ENCODE results near the gene EIF2S3.

The EIF2S3 gene

GRCh38 chrX:24014388-24015018 lies 40.3 kb upstream of the EIF2S3 start:
- no peaks in the 10 kb centered on the region for H3K4me1 ChIP-seq (ENCODE audit: control insufficient read depth in 1 of 2, insufficient read depth in 2 of 2, low read length in 2 of 2)
- no CpG with 5 or more reads among the region's 5 CpGs for WGBS (ENCODE audit: extremely low coverage, insufficient coverage, insufficient read length)
- H2AFZ ChIP-seq (ENCODE audit: insufficient read depth, low read length, poor library complexity): no peak overlapping the region
- no peaks in the 10 kb centered on the region for H3K27me3 ChIP-seq (ENCODE audit: insufficient read depth, low read length)
- no peak overlapping the region for H3K9ac ChIP-seq (ENCODE audit: low read length)
- H3K9me3 ChIP-seq (ENCODE audit: insufficient read depth, low read depth, low read length): no peaks in the 10 kb centered on the region
- H4K91ac ChIP-seq (ENCODE audit: low read depth, low read length): no peak overlapping the region
- no peaks in the 10 kb centered on the region for H3K36me3 ChIP-seq (ENCODE audit: control insufficient read depth in 1 of 2, insufficient read depth in 2 of 2, low read length in 2 of 2)
- no peak overlapping the region for H3K4me2 ChIP-seq (ENCODE audit: low read length)
- H2BK12ac ChIP-seq (ENCODE audit: low read length): no peak overlapping the region
- H3K18ac ChIP-seq (ENCODE audit: low read length): no peak overlapping the region
- H4K12ac ChIP-seq (ENCODE audit: low read depth, low read length): no peak overlapping the region
- H2BK5ac ChIP-seq (ENCODE audit: low read depth, low read length, poor library complexity): no peak overlapping the region
- H3K4ac ChIP-seq (ENCODE audit: low read depth, low read length): no peak overlapping the region
- no peaks in the 10 kb centered on the region for H3K79me2 ChIP-seq (ENCODE audit: control insufficient read depth, insufficient read depth, low read length, poor library complexity)
- H4K8ac ChIP-seq (ENCODE audit: low read depth, low read length): no peak overlapping the region
- no peak overlapping the region for H3K27ac ChIP-seq (ENCODE audit: low read depth, low read length)
- H2BK120ac ChIP-seq (ENCODE audit: insufficient read depth, low read length, poor library complexity): no peak overlapping the region
- no peak overlapping the region for H3K23ac ChIP-seq (ENCODE audit: low read length)
- H2AK5ac ChIP-seq (ENCODE audit: low read length): no peak overlapping the region
- H3K4me3 ChIP-seq (ENCODE audit: low read depth, low read length): no peak overlapping the region
- H3K79me1 ChIP-seq (ENCODE audit: low read length): no peaks in the 10 kb centered on the region
- no peak overlapping the region for H3K14ac ChIP-seq (ENCODE audit: low read length)
- DNase-seq: no peak

DNA sequence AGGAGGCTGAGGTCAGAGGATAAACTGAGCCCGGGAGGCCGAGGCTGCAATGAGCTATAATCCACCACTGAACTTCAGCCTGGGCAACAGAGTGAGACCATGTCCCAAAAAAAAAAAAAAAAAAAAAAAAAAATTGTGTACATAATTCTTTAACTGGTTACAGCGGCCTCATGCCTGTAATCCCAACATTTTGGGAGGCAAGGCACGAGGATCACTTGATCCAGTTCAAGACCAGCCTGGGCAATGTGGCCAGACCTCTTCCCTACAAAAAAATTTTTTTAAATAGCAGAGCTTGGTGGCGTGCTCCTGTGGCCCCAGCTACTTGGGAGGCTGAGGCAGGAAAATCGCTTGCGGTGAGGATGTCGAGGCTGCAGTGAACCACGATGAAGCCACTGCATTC lies 37.1 kb upstream of the EIF2S3 start:
- Histone ChIP-seq H4K8ac (ENCODE audit: low read depth, low read length) (no peak overlapping the region), H3K9me3 (ENCODE audit: insufficient read depth, low read depth, low read length) (no peaks in the 10 kb centered on the region), H3K4me2 (ENCODE audit: low read length) (no peak overlapping the region), H3K4me3 (ENCODE audit: low read depth, low read length) (no peak overlapping the region), H4K91ac (ENCODE audit: low read depth, low read length) (no peak overlapping the region), H3K79me2 (ENCODE audit: control insufficient read depth, insufficient read depth, low read length, poor library complexity) (no peaks in the 10 kb centered on the region), H3K79me1 (ENCODE audit: low read length) (no peaks in the 10 kb centered on the region), H2BK120ac (ENCODE audit: insufficient read depth, low read length, poor library complexity) (no peak overlapping the region), H3K27ac (ENCODE audit: low read depth, low read length) (no peak overlapping the region), H3K9ac (ENCODE audit: low read length) (no peak overlapping the region), H3K18ac (ENCODE audit: low read length) (no peak overlapping the region), H2BK5ac (ENCODE audit: low read depth, low read length, poor library complexity) (no peak overlapping the region), H3K14ac (ENCODE audit: low read length) (no peak overlapping the region), H2BK12ac (ENCODE audit: low read length) (no peak overlapping the region), H2AK5ac (ENCODE audit: low read length) (no peak overlapping the region), H3K27me3 (ENCODE audit: insufficient read depth, low read length) (no peaks in the 10 kb centered on the region), H4K12ac (ENCODE audit: low read depth, low read length) (no peak overlapping the region), H3K4me1 (ENCODE audit: control insufficient read depth in 1 of 2, insufficient read depth in 2 of 2, low read length in 2 of 2) (no peaks in the 10 kb centered on the region), H3K36me3 (ENCODE audit: control insufficient read depth in 1 of 2, insufficient read depth in 2 of 2, low read length in 2 of 2) (no peaks in the 10 kb centered on the region), H3K23ac (ENCODE audit: low read length) (no peak overlapping the region), H2AFZ (ENCODE audit: insufficient read depth, low read length, poor library complexity) (no peak overlapping the region), H3K4ac (ENCODE audit: low read depth, low read length) (no peak overlapping the region)
- no CpG with 5 or more reads among the region's 9 CpGs for WGBS (ENCODE audit: extremely low coverage, insufficient coverage, insufficient read length)
- DNase-seq: no peak

DNA sequence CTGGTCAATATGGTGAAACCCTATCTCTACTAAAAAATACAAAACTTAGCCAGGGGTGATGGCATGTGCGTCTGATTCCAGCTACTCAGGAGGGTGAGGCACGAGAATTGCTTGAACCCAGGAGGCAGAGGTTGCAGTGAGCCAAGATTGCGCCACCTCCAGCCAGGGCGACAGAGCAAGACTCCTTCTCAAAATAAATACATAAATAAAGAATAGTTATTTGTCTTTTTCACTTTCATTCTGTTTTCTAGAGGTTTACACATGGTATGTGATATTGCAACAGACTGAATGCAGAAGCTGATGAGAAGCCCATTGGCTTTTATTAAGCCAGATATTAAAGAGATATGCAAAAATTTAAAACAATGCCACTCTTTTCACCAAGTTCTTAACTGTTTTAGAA lies 35.9 kb upstream of the EIF2S3 start:
- H4K8ac ChIP-seq (ENCODE audit: low read depth, low read length): no peak overlapping the region
- no peak for DNase-seq
- no CpG with 5 or more reads among the region's 4 CpGs for WGBS (ENCODE audit: extremely low coverage, insufficient coverage, insufficient read length)

DNA sequence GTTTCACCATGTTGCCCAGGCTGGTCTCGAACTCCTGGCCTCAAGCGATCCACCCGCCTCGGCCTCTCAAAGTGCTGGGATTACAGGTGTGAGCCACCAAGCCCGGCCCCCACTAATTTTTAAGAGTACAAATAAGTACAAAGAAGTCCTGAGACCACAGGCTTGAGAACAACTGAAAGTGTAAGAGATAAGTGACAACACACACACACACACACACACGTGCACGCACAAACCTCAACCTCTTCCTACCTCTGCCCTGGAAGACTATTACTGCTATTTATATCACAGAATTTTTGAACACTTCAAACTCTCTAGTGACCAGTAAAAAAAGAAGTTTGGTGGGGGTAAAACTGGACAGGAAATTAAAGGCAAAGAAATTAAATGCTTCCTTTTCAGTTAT lies 35.3 kb upstream of the EIF2S3 start:
- no peak overlapping the region for H3K4ac ChIP-seq (ENCODE audit: low read depth, low read length)
- H4K91ac ChIP-seq (ENCODE audit: low read depth, low read length): no peak overlapping the region
- no peaks in the 10 kb centered on the region for H3K4me1 ChIP-seq (ENCODE audit: control insufficient read depth in 1 of 2, insufficient read depth in 2 of 2, low read length in 2 of 2)
- no peak overlapping the region for H3K4me3 ChIP-seq (ENCODE audit: low read depth, low read length)
- no peak overlapping the region for H3K9ac ChIP-seq (ENCODE audit: low read length)
- H3K79me1 ChIP-seq (ENCODE audit: low read length): no peaks in the 10 kb centered on the region
- no peak overlapping the region for H2BK12ac ChIP-seq (ENCODE audit: low read length)
- H2AFZ ChIP-seq (ENCODE audit: insufficient read depth, low read length, poor library complexity): no peak overlapping the region
- H3K27me3 ChIP-seq (ENCODE audit: insufficient read depth, low read length): no peaks in the 10 kb centered on the region
- H3K27ac ChIP-seq (ENCODE audit: low read depth, low read length): no peak overlapping the region
- no peak overlapping the region for H2AK5ac ChIP-seq (ENCODE audit: low read length)
- H3K14ac ChIP-seq (ENCODE audit: low read length): no peak overlapping the region
- H2BK5ac ChIP-seq (ENCODE audit: low read depth, low read length, poor library complexity): no peak overlapping the region
- H3K23ac ChIP-seq (ENCODE audit: low read length): no peak overlapping the region
- H3K36me3 ChIP-seq (ENCODE audit: control insufficient read depth in 1 of 2, insufficient read depth in 2 of 2, low read length in 2 of 2): no peaks in the 10 kb centered on the region
- no peak overlapping the region for H3K4me2 ChIP-seq (ENCODE audit: low read length)
- no peak overlapping the region for H2BK120ac ChIP-seq (ENCODE audit: insufficient read depth, low read length, poor library complexity)
- WGBS (ENCODE audit: extremely low coverage, insufficient coverage, insufficient read length): no CpG with 5 or more reads among the region's 7 CpGs
- no peak overlapping the region for H4K8ac ChIP-seq (ENCODE audit: low read depth, low read length)
- no peaks in the 10 kb centered on the region for H3K9me3 ChIP-seq (ENCODE audit: insufficient read depth, low read depth, low read length)
- H3K18ac ChIP-seq (ENCODE audit: low read length): no peak overlapping the region
- DNase-seq: no peak
- no peaks in the 10 kb centered on the region for H3K79me2 ChIP-seq (ENCODE audit: control insufficient read depth, insufficient read depth, low read length, poor library complexity)
- H4K12ac ChIP-seq (ENCODE audit: low read depth, low read length): no peak overlapping the region

More for the DNA sequence above, 35.9 kb upstream of the EIF2S3 start:
- Histone ChIP-seq H3K36me3 (ENCODE audit: control insufficient read depth in 1 of 2, insufficient read depth in 2 of 2, low read length in 2 of 2) (no peaks in the 10 kb centered on the region), H2BK12ac (ENCODE audit: low read length) (no peak overlapping the region), H3K14ac (ENCODE audit: low read length) (no peak overlapping the region), H3K79me2 (ENCODE audit: control insufficient read depth, insufficient read depth, low read length, poor library complexity) (no peaks in the 10 kb centered on the region), H3K4ac (ENCODE audit: low read depth, low read length) (no peak overlapping the region), H2AFZ (ENCODE audit: insufficient read depth, low read length, poor library complexity) (no peak overlapping the region), H4K12ac (ENCODE audit: low read depth, low read length) (no peak overlapping the region), H3K18ac (ENCODE audit: low read length) (no peak overlapping the region), H4K91ac (ENCODE audit: low read depth, low read length) (no peak overlapping the region), H2AK5ac (ENCODE audit: low read length) (no peak overlapping the region), H3K9ac (ENCODE audit: low read length) (no peak overlapping the region), H3K9me3 (ENCODE audit: insufficient read depth, low read depth, low read length) (no peaks in the 10 kb centered on the region), H3K27ac (ENCODE audit: low read depth, low read length) (no peak overlapping the region), H3K4me2 (ENCODE audit: low read length) (no peak overlapping the region), H3K79me1 (ENCODE audit: low read length) (no peaks in the 10 kb centered on the region), H3K4me3 (ENCODE audit: low read depth, low read length) (no peak overlapping the region), H2BK5ac (ENCODE audit: low read depth, low read length, poor library complexity) (no peak overlapping the region), H3K4me1 (ENCODE audit: control insufficient read depth in 1 of 2, insufficient read depth in 2 of 2, low read length in 2 of 2) (no peaks in the 10 kb centered on the region), H3K27me3 (ENCODE audit: insufficient read depth, low read length) (no peaks in the 10 kb centered on the region), H2BK120ac (ENCODE audit: insufficient read depth, low read length, poor library complexity) (no peak overlapping the region), H3K23ac (ENCODE audit: low read length) (no peak overlapping the region)
